GM12892 (cell line): ENCODE results near the gene SLC27A4.

Experiments used
- POLR2A ChIP-seq: IDR thresholded peaks from 2 replicates; pipeline ENCODE4 v1.6.1; 2011; ENCODE audit warnings: low read depth, low read length, control low read depth
- POLR2AphosphoS5 ChIP-seq: IDR thresholded peaks from 2 replicates; pipeline ENCODE4 v1.6.1; 2011; ENCODE audit warnings: low read depth, low read length, control low read depth
- TAF1 ChIP-seq: IDR thresholded peaks from 2 replicates; pipeline ENCODE4 v1.6.1; 2011; ENCODE audit warnings: low read depth, mild to moderate bottlenecking, control low read depth, low read length, borderline replicate concordance

DNA sequence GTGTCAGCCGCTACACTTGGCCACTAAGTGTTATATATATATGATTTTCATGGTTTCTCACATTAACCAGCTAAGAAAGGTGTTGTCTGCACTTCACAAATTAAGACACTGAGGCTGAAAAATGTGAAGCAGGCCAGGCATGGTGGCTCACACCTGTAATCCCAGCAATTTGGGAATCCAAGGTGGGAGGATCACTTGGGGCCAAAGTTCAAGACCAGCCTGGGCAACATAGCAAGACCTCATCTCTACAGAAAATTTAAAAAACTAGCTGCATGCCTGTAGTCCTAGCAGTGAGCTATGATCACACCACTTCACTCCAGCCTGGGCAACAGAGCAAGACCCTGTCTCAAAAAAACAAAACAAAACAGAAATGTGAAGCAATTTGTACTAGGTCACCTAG is 15.9 kb upstream of the SLC27A4 start:
- TF ChIP-seq POLR2AphosphoS5 (no peak), POLR2A (no peak), TAF1 (no peak)
